GM19238 (cell line): ENCODE measurements around the gene KIF26A.
"Not testable (repeated sequence)": the region's sequence is repeated elsewhere in the genome, so short reads cannot be mapped to it uniquely, and the experiment has no call there.

Experiments
- DNase-seq: peaks from one replicate; pipeline ENCODE4 v3.0.0; 2011; ENCODE audit warnings: low spot score; ENCODE audit not compliant: insufficient read length

Gene KIF26A

DNA sequence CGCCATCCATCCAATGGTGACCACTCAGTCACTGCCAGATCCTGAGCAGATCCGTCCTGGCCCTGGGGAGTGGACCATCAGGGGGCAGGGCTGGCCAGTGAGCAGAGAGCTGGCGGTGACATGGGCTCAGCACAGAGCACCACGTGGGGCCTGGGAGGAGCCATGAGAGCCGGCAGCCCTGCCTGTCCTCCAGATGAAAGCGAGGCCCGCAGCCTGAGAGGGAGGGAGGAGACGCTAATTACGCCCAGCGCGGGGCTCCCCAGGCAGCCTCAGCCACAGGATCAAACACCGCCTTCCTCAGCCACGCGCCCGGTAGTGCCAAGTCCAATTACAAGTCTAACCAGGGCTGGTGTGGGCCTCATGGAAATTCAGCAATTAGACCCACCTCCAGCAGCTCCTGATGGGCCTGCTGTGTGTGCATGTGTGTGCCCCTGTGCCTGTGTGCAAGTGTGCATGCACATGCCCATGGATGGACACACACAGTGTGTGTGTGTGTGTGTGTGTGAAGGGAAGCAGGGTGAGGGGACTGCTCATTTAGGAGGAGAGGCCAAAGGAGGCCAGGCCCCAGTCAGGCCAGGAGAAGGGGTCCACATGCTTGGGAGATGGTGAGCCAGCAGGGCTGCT lies 68.0 kb downstream of the KIF26A start:
- DNase-seq: no peak

DNA sequence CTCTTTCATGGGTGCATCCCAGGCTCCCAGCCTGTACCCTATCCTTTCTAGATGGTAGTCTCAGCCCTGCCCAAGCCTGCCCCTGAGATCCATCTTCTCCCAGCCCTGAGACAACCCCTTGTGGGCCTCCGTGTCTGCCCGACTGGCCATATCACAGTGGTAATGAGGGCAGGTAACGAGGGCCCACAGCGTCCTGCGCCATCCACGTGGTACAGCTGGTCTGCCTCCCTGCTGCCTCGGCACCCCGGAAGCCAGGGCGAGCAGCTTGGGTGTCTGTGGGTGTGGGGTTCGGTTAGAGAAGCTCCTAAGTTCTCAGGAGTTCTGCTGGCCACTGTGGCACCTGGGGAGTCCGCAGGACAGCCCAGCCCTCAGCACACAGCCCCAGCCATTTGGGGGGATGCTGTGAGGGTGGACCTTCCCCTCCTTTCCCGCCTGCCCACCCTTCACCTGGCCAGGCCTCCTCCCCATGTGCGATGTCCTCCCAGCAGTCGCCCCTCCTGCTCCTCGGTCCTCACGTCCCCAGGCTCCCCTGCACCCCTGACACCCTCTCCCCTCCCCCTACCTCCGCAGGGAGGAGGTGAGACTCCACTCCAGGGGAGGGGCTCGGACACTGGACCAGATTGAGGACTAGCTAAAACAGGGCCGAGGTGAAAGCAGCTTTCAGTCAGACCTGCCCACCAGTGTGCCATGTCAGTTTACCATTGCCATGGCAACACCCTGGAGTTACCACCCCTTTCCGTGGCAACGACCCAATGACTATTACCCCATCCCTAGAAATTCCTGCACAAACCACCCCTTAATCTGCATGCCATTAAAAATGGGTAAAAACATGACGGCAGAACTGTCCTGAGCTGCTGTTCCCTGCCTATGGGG lies 69.0 kb downstream of the KIF26A start:
- no peak for DNase-seq

DNA sequence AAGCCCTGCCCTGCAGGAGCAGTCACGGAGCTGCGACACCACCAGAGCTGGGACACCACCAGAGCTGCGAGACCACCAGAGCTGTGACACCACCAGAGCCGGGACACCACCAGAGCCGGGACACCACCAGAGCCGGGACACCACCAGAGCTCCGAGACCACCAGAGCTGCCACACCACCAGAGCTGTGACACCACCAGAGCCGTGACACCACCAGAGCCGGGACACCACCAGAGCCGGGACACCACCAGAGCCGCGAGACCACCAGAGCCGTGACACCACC lies 69.6 kb downstream of the KIF26A start:
- not testable (repeated sequence) for DNase-seq

DNA sequence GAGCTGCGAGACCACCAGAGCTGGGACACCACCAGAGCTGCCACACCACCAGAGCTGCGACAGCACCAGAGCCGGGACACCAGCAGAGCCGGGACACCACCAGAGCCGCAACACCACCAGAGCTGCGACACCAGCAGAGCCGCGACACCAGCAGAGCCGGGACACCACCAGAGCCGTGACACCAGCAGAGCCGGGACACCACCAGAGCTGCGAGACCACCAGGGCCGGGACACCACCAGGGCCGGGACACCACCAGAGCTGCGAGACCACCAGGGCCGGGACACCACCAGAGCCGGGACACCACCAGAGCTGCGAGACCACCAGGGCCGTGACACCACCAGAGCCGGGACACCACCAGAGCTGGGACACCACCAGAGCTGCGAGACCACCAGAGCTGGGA lies 69.9 kb downstream of the KIF26A start:
- not testable (repeated sequence) for DNase-seq

DNA sequence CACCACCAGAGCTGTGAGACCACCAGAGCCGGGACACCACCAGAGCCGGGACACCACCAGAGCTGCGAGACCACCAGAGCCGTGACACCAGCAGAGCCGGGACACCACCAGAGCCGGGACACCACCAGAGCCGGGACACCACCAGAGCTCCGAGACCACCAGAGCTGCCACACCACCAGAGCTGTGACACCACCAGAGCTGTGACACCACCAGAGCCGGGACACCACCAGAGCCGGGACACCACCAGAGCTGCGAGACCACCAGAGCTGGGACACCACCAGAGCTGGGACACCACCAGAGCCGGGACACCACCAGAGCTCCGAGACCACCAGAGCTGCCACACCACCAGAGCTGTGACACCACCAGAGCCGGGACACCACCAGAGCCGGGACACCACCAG lies 70.7 kb downstream of the KIF26A start:
- not testable (repeated sequence) for DNase-seq

DNA sequence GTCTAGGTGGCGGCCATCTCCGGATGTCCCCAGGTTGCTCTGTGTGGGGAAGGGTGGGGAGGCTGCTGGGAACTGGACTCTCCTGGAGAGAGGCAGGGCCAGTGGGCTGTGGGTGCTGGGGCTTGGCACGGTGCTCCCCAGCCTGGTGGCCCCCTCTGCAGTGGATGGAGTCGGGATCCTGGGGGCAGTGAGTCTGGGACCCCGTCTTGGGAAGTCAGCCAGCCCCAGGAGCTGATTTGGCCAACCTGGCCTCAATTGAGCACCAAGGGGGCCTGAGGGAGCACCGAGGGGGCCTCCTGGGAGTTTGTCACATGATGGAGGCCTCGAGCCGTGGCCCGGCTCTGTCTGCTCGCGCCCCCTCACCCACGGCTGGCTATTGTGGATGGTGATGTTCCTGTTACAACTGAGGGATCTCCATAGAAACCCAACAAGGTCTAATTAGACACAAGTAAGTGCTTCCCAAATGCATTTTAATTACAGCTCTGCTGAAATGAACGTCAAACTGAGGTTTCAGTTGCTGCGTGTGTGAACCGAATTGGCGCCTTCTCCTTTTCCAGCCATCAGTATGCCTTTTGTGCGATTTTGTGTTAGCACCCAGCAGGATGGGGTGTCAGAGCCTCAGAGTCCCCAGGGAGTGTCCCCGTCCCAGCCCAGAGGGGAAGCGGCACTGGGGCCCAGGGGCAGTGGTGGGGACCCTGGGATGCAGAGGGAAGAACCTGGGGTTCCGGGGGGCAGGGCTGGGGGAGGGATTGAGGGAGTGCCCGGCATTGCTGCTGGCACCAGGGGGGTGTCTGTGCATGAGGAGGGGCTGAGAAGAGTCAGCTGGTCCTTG lies 71.8 kb downstream of the KIF26A start:
- no peak for DNase-seq

DNA sequence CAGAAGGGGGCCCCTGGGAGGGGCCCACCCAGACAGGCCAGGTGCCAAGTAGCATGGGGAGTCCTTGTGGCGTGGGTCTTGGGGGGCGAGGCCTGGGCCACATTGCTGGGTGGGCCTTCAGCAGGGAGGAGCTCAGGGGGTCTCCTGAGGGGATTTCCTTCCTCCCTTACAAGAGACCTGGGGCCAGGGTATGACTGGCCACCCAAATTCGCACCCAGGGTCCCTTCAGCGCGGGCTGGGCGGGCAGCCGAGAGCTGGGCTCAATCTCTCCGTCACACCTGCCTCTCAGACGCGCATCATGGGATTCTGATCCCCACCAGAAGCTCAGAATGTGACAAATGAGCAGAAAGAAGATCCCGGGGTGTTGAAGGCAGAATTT lies 72.4 kb downstream of the KIF26A start:
- DNase-seq: no peak

DNA sequence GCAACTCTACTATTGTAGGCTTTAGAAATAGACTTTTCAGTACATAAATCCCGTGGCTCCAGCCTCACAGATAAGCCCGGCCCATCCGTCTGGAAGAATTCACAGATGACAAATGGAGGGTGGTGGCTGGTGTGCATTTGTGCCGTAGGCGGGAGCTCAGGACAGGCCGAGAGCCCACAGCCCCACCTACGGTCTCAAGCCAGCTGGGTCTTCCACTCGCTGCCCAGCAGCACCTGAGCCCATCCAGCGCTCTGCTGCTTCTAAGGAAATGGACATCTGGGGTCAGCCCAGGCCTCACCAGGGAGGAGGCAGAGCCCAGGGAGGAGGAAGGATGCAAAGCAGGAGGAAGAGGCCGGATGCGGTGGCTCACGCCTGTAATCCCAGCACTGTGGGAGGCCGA lies 72.8 kb downstream of the KIF26A start:
- DNase-seq: no peak

DNA sequence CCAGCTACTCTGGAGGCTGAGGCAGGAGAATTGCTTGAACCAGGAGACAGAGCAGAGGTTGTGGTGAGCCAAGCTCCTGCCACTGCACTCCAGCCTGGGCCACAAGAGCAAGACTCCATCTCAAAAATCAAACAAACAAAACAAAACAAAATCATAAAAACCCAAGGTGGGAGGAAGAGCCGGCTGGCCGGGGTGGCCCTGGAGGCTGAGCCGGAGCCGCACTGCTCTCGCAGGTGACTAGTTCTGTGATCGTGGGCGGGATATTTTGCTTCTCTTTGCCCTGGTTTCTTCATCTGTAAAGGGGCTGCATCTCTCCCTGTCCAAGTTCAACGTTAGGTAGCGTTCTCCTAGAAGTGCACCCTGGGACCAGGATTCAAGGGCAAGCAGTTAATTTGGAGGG lies 73.4 kb downstream of the KIF26A start:
- no peak for DNase-seq

DNA sequence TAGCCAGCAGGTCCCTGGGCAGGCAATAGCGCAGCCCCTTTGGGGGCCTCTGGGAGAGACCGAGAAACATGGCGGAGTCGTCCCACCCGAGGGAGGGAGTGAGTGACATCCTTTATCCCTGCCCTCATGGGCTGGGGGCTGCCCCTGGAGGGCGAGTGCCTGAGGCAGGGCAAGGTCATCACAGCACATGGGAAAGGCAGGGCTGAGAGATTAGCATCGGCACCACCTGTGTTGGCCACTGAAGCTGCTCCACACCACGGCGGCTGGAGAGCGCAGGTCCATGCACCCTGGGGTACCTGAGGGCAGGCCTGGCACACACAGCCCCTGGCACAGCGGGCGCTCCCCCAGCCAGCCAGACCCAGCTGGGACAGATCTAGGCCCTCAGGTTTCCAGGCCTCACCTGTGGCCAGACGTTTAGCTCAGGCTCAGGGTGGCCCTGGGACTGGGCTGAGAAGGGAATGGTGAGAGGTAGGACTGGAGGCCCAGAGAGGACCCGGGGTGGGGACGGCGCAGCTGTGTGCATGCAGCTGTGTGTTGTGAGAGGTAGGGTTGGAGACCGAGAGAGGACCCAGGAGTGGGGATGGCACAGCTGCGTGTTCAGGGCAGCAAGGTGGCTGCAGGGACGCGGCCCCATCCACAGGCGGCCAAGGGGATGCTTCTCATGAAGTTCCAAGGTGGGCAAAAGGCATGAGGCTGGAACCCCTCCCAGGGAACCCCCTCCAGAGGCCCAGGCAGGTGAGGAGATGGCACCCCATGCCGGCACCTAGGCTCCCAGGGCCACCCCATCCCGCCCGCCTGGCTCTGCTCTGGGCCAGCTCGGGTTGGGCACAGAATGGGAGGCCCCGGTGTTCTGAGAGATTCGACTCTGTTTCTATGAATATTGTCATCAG lies 74.1 kb downstream of the KIF26A start:
- DNase-seq: no peak

DNA sequence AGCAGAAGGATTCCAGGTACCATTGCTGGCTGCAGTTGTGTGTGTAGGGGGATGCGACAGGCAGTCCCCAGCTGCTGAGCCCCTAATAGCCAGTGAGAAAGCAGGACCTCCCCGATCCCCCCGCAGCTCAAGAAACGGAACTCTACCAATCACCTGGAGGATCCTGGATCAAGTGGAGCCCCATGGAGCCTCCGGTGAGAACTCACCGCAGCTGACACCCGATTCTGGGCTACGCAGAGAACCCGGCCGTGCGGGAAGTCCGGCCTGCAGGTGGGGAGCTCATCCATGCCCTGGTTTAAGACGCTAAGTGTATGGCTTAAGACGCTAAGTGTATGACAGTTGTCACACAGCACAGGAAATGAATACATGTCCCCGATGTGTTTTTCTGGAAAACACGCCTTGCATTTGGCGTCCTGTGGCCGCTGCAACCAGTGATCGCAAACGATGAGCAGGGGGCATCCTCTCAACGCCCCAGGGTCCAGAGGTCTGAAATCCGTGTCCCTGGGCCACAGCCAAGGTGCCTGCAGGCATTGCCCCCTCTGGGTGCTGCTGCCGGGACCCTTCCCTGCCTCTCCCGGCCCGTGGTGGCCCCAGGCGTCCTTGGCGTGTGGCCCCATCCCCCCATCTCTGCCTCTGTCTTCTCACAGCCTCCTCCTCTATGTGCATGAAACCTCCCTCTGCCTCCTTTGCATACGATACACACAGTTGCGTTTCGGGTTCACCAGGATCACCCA lies 75.1 kb downstream of the KIF26A start:
- DNase-seq: no peak

DNA sequence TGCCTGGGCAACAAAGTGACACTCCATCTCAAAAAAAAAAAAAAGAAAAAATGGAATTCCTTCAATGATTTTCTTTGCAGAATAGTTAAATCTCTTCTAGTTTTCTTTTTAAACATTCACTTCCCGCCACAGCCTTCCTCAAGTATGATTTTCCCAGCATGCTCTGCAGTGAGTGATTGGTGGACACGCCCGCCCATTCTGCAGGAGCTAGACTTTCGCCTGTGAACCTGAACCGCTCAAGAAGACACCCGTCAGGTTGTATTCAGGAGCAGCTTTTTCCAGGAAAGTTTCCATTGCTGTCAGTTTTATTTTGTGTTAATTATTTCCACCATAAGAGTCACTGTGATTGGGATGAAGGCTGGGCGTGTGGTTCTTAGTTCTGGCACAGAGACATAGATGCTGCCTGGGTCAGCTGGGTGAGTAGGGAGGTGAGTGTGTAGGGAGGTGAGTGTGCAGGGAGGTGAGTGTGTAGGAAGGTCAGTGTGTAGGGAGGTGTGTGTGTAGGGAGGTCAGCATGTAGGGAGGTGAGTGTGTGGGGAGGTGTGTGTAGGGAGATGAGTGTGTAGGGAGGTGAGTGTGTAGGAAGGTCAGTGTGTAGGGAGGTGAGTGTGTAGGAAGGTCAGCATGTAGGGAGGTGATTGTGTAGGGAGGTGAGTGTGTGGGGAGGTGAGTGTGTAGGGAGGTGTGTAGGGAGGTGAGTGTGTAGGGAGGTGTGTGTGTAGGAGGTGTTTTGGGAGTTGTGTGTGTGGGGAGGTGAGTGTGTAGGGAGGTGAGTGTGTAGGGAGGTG lies 76.2 kb downstream of the KIF26A start:
- no peak for DNase-seq

DNA sequence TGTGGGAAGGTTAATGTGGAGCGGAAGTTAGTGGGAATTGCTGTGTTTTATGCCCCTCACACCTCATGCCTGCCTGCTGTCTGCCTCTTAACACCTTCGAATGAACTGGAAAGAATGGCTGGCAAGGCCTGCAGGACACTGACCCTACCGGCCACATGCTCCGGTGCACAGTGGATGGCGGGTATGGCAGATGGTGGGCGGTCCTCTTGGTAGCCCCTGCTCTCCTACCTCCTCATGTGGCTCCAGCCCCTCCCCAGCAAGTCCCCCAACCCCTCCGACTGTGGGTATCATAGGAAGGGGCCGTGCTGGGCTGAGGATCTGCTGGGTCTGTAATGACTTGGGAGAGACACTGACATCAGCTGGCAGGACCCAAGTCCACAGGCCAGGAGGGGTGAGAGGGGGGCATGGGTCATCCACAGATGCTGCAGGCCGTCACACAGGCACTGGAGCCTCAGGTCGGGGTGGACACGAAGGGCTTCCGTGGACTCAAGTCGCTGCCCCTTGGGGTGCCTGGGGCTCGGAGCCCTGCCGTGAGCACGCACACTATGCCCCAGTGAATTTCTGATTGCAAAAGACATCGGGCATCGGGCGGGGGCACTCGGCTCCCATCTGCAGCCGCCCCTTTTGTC lies 77.4 kb downstream of the KIF26A start:
- no peak for DNase-seq

DNA sequence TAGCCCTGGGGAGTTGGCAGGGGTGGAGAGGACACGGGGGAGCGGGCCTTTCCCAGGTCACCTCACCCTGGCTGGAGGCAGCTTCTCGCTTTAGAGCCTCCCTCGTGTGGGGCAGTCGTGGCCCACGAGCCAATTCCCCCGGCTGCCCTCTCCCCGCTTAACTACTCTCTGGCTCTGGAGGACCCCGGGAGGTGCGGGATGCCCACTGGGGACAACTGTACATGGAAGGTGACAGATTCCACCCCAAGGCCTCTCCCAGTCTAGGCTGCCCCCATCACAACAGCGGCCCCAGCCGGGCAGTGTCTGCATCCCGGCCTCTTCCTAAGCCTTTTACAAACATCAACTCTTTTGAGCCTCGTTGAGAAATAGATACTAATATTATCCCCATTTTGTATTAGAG lies 78.1 kb downstream of the KIF26A start:
- no peak for DNase-seq

DNA sequence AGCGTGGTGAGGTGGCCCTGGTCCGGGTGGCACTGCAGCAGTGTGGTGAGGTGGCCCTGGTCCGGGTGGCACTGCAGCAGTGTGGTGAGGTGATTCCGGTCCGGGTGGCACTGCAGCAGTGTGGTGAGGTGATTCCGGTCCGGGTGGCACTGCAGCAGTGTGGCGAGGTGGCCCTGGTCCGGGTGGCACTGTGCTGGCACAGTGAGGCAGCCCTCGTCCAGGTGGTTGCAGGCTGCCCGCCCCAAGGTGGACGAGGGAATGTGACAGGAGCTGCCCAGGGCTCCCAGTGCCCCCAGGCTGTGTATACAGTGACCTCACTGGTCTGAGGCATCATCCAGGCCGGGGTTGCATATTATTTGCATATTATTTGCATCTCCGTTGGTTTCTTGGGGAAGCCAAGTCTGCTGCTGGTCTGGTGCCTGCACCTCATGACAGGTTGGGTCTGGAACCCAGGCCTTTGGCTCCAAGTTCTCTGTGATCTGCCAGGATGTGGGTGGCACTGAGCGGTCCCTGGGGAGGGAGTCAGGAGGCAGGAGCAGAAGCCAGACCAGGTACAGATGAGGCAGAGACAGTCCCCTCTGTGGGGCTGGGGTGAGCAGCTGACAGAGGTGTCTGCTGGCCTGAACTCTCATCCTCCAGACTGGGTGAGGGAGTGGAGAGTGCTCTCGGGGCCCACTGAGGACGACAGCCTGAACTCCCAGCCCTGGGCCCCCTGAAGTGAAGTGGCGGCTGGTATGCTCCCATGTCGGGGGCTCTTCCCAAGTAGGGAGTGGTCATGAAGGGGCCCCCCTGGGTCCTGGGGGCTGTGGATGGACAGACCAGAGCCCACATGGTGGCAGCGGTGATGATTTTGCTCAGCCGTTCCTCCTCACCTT lies 79.3 kb downstream of the KIF26A start:
- DNase-seq: no peak

DNA sequence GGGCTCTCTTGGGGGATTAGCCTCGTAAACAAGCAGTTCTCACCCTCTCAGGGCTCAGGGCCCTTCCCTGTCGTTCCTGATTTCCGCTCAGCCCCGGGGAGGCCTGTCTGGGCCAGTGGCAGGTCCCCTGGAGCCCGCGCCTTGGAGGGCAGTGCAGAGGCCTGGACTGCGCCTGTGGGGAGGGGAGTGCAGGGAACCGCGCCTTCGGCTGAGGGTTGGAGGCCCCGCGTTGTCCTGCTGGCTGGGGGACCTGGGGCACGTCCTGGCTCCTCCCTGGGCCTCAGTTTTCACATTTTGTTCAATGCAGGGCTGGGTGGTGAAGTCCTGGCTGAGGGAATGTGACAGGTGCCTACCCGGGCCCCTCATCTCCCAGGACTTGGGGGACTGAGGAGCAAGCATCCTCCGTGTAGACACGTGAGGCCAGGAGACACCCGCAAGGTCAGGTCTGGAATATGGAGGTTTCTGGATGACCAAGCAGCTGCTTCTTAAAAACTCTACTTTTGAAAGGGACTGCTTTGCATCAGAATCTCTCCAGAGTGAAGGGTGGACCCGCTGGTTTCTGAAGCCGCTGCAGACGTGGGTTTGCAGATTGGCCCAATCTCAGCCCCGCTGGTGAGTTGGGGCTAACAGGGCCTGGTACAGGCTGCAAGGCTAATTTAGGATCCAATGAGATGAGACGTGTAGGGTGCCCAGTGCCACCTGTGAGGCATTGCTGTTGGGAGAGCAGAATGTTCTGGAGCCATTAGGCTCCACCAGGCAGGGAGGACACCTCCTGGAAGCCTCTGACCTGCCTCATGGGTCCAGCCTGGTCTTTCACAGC lies 80.2 kb downstream of the KIF26A start:
- DNase-seq: no peak

DNA sequence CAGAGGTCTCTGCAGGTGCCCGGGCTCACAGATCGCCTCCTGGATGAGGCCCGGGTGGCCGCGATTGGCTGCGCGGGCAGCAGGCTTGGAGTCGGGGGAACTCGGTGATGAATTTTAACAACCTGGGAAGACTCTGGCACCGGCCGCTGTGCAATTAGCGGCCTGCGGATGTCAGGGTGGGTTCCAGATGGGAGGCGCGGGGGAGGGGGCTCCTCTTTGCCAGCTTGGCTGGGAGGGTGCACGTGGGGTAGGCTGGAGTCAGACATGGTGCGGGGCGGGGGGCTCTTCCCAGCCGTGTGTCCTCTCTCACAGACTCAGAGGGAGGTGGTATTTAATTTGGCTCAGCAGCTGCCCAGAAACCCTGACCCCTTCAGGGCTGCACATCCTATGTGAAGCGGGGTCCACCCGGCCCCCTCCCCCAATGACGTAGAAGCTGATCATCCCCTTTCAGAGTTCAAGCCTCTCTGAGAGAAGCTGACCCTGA lies 81.4 kb downstream of the KIF26A start:
- no peak for DNase-seq
